Parathyroid adenoma (tissue), 2 donors: ENCODE results near the gene PLEKHA6.

Experiments
- H2AFZ ChIP-seq: fragments of 300-600 bp; sonication (generic); one replicate; pipeline ENCODE4 v1.7.0; 2017; ENCODE audit warnings: antibody characterized with exemption, mild to moderate bottlenecking
- H3K27ac ChIP-seq: fragments of 300-600 bp; sonication (generic); one replicate; pipeline ENCODE4 v1.7.0; 2017
- H3K27me3 ChIP-seq: fragments of 300-600 bp; sonication (generic); one replicate; pipeline ENCODE4 v1.7.0; 2017; ENCODE audit warnings: low read length; ENCODE audit not compliant: control insufficient read depth, insufficient read depth
- H3K36me3 ChIP-seq: fragments of 300-600 bp; sonication (generic); one replicate; pipeline ENCODE4 v1.7.0; 2017; ENCODE audit warnings: low read length; ENCODE audit not compliant: control insufficient read depth, insufficient read depth
- H3K4me1 ChIP-seq: fragments of 300-600 bp; sonication (generic); one replicate; pipeline ENCODE4 v1.7.0; 2017; ENCODE audit warnings: control low read depth
- H3K4me2 ChIP-seq: fragments of 300-600 bp; sonication (generic); one replicate; pipeline ENCODE4 v1.7.0; 2017; ENCODE audit warnings: low read length
- H3K4me3 ChIP-seq: fragments of 300-600 bp; sonication (generic); one replicate; pipeline ENCODE4 v1.7.0; 2017; ENCODE audit warnings: low read depth, low read length
- H3K79me2 ChIP-seq: fragments of 300-600 bp; sonication (generic); one replicate; pipeline ENCODE4 v1.7.0; 2017; ENCODE audit warnings: control low read depth
- H3K9ac ChIP-seq: fragments of 300-600 bp; sonication (generic); one replicate; pipeline ENCODE4 v1.7.0; 2017; ENCODE audit warnings: mild to moderate bottlenecking
- H3K9me3 ChIP-seq: fragments of 300-600 bp; sonication (generic); one replicate; pipeline ENCODE4 v1.7.0; 2017; ENCODE audit warnings: low read length; ENCODE audit not compliant: control insufficient read depth
- TF ChIP-seq, protein P1 (sequence below): fragments of 300-600 bp; sonication (generic); IDR thresholded peaks from one replicate; pipeline ENCODE4 v1.7.0; 2017; ENCODE audit warnings: antibody characterized with exemption, mild to moderate bottlenecking
- donor health status: primary hyperparathyroidism.

PLEKHA6 gene

DNA sequence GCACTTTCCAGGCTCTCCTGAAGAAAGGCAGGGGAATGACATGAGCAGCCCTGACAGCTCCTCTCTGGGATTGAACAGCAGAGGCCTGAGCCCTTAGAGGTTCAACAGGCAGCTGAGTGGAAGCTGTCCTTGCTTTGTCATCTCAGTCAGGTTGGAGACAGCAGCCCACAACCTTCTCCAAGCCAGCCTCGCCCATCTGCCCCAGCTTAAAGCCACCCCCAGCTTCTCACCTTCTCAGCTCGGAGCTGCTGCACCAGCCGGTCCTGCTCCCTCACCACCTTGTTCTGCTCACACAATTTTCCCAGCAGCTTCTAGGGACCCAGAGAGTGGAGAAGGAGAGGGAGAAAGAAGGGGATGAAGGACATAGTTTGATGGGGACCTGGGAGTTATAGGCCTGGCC is 110.8 kb downstream of the PLEKHA6 start:
- H2AFZ ChIP-seq, result no peak overlapping the region
- no peak overlapping the region for H3K4me3 ChIP-seq
- no peak overlapping the region for H3K4me2 ChIP-seq
- TF ChIP-seq, protein P1, sequence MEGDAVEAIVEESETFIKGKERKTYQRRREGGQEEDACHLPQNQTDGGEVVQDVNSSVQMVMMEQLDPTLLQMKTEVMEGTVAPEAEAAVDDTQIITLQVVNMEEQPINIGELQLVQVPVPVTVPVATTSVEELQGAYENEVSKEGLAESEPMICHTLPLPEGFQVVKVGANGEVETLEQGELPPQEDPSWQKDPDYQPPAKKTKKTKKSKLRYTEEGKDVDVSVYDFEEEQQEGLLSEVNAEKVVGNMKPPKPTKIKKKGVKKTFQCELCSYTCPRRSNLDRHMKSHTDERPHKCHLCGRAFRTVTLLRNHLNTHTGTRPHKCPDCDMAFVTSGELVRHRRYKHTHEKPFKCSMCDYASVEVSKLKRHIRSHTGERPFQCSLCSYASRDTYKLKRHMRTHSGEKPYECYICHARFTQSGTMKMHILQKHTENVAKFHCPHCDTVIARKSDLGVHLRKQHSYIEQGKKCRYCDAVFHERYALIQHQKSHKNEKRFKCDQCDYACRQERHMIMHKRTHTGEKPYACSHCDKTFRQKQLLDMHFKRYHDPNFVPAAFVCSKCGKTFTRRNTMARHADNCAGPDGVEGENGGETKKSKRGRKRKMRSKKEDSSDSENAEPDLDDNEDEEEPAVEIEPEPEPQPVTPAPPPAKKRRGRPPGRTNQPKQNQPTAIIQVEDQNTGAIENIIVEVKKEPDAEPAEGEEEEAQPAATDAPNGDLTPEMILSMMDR, result no peak
- no peaks in the 10 kb centered on the region for H3K27me3 ChIP-seq
- no peaks in the 10 kb centered on the region for H3K79me2 ChIP-seq
- H3K4me1 ChIP-seq, result no peaks in the 10 kb centered on the region
- H3K9ac ChIP-seq, result no peak overlapping the region
- no peaks in the 10 kb centered on the region for H3K36me3 ChIP-seq
- no peaks in the 10 kb centered on the region for H3K9me3 ChIP-seq
- no peak overlapping the region for H3K27ac ChIP-seq

DNA sequence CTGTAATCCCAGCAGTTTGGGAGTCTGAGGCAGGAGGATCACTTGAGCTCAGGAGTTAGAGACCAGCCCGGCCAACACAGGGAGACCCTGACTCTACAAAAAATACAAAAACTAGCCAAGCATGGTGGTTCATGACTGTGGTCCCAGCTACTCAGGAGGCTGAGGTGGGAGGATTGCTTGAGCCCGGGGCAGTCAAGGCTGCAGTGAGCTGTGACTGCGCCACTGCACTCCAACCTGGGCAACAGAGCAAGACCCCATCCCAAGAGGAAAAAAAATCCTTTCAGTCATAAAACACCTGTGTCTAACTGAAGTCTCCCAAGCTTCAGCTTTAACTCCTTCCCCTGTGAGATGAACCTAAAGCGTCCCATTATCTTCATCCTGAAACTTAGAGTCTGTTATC is 112.9 kb downstream of the PLEKHA6 start:
- H3K36me3 ChIP-seq, result no peaks in the 10 kb centered on the region
- TF ChIP-seq, protein P1, result no peak
- H2AFZ ChIP-seq, result no peak overlapping the region
- H3K4me3 ChIP-seq, result no peak overlapping the region
- no peak overlapping the region for H3K4me2 ChIP-seq
- H3K27ac ChIP-seq, result no peak overlapping the region
- H3K79me2 ChIP-seq, result no peaks in the 10 kb centered on the region
- no peaks in the 10 kb centered on the region for H3K27me3 ChIP-seq
- H3K9ac ChIP-seq, result no peak overlapping the region
- no peaks in the 10 kb centered on the region for H3K9me3 ChIP-seq
- no peaks in the 10 kb centered on the region for H3K4me1 ChIP-seq

DNA sequence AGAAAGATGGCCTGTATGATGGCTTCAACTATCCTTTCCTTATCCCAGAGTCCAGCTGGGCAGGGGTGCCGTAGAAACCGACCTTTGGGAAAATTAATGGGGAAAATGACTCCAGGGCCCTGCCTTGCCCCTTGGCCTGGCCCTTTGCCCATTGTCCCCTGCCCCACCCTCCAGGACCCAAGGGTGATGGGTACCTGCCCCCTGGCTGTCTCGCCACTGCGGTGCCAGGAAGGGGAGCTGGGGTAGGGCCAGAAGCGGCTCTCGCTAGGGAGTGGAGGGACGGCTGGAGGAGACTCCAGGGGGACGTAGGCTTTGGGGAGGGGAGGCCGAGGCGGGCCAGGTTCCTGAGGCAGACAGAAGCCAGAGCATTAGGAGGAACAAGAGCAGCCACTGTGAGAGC is 116.8 kb downstream of the PLEKHA6 start:
- Histone ChIP-seq H3K9me3 (no peaks in the 10 kb centered on the region), H3K4me3 (no peak overlapping the region), H3K9ac (no peak overlapping the region), H3K4me1 (no peaks in the 10 kb centered on the region), H3K36me3 (no peaks in the 10 kb centered on the region), H3K4me2 (no peak overlapping the region), H3K79me2 (no peaks in the 10 kb centered on the region), H3K27me3 (no peaks in the 10 kb centered on the region), H2AFZ (no peak overlapping the region), H3K27ac (no peak overlapping the region)
- TF ChIP-seq, protein P1, result no peak

DNA sequence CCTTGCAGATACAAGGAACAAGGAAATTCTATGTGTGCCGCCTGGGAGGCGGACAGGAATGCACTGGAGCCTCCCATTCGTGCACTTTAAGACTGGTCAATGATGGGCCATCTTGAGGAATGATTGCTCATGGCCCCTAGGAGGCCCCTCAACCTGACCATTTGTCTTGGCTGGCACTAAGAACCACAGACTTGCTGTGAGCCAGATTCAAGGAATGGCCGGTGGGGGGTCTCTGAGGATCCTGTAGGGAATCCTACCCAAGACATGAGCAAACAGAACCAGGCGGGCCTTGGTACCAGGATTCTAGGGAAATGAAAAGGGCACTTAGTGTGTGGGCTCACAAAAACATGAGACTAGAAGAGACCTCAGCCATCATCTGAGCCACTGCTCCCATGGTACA is 117.8 kb downstream of the PLEKHA6 start:
- Histone ChIP-seq H3K9ac (no peak overlapping the region), H3K4me3 (no peak overlapping the region), H3K27me3 (no peaks in the 10 kb centered on the region), H2AFZ (no peak overlapping the region), H3K27ac (no peak overlapping the region), H3K4me1 (no peaks in the 10 kb centered on the region), H3K36me3 (no peaks in the 10 kb centered on the region), H3K4me2 (no peak overlapping the region), H3K79me2 (no peaks in the 10 kb centered on the region), H3K9me3 (no peaks in the 10 kb centered on the region)
- TF ChIP-seq, protein P1, result no peak

DNA sequence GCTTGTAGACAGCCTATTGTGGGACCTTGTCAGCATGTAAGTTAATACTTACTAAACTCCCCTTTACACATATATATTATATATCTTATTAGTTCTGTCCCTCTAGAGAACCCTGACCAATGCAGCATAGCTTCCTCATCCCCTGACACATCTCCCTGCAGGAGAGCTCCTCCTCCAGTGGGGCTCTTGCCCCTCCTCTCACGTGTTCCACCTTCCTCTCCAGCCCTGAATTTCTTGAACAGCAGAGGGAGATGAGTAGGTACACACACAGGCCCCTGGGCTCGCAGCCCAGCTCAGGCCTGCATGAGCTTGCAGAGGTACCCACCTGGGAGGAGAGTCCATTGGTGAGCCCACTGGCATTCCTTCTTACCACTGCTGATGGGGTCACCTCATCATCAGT is 118.7 kb downstream of the PLEKHA6 start:
- Histone ChIP-seq H2AFZ (no peak overlapping the region), H3K79me2 (no peaks in the 10 kb centered on the region), H3K27ac (no peak overlapping the region), H3K4me3 (no peak overlapping the region), H3K4me2 (no peak overlapping the region), H3K9ac (no peak overlapping the region), H3K27me3 (no peaks in the 10 kb centered on the region), H3K4me1 (no peaks in the 10 kb centered on the region), H3K36me3 (no peaks in the 10 kb centered on the region), H3K9me3 (no peaks in the 10 kb centered on the region)
- TF ChIP-seq, protein P1, result no peak
